ENCODE data around the gene MINK1. TPM values are rescaled to one million over a fixed set of nuclear protein-coding genes. Genes with fewer than 3 reads are reported as not detected.

Gene MINK1
- total RNA-seq, 4 donors from 2014 or later = 128 to 406 (median 181) TPM

GRCh38 chr17:4944554-4945175, 111.5 kb downstream of the MINK1 start:
- no peaks in the 10 kb centered on the region for H3K27me3 ChIP-seq
- in situ Hi-C loops (cut with MboI; ENCODE audit: low pct_ligation_motif_present in 1 of 4, low pct_unique_long_range_greater_than_20kb in 1 of 4, low sequenced_read_pairs in 3 of 4) (no loop called here), intact Hi-C loops (cut with DNase I; ENCODE audit: low total_unique reads) (no loop called here)
- H3K4me3 ChIP-seq = no peak overlapping the region
- peak overlapping the region; percentile 95 to 100 (median 100) for H3K27ac ChIP-seq
- TF ChIP-seq EP300 (IDR thresholded peaks at IDR 0.05; ENCODE audit: low read depth) = no peak
- TF ChIP-seq POLR2AphosphoS5 (IDR thresholded peaks at IDR 0.05) = no peak
- TF ChIP-seq CTCF (IDR thresholded peaks at IDR 0.05) = no peak
- no peak for TF ChIP-seq POLR2A (IDR thresholded peaks at IDR 0.05)
- 40 to 45% methylated on average over 4 to 8 of the region's 8 CpGs for WGBS, 2 donors (ENCODE audit: low coverage in 1 of 2)
- peaks cover 34 to 64% (median 41%) of the 10 kb centered on the region in 4 donors for H3K4me1 ChIP-seq
- peaks cover 0 to 6% (median 0%) of the 10 kb centered on the region in 4 donors for H3K36me3 ChIP-seq
- DNase-seq = no peak
- no peaks in the 10 kb centered on the region for H3K9me3 ChIP-seq

GRCh38 chr17:4945176-4945943, 112.2 kb downstream of the MINK1 start:
- H3K27ac ChIP-seq = peak overlapping the region; percentile 95 to 100 (median 100)
- intact Hi-C loops (cut with DNase I; ENCODE audit: low total_unique reads) = no loop called here
- peaks cover 34 to 67% (median 45%) of the 10 kb centered on the region in 4 donors for H3K4me1 ChIP-seq
- H3K9me3 ChIP-seq = no peaks in the 10 kb centered on the region
- TF ChIP-seq POLR2AphosphoS5 (IDR thresholded peaks at IDR 0.05) (peak; percentile 54 to 83 (median 75)), EP300 (IDR thresholded peaks at IDR 0.05; ENCODE audit: low read depth) (no peak)
- no peaks in the 10 kb centered on the region for H3K27me3 ChIP-seq
- peaks cover 0 to 6% (median 0%) of the 10 kb centered on the region in 4 donors for H3K36me3 ChIP-seq
- DNase-seq = peak; percentile 88
- peak overlapping the region in 2 of 4 donors; percentile 77 to 92 for H3K4me3 ChIP-seq
- in situ Hi-C loops (cut with MboI; ENCODE audit: low pct_ligation_motif_present in 1 of 4, low pct_unique_long_range_greater_than_20kb in 1 of 4, low sequenced_read_pairs in 3 of 4) = no loop called here
- WGBS, 2 donors (ENCODE audit: low coverage in 1 of 2) = 31 to 38% methylated on average over 4 to 7 of the region's 7 CpGs

GRCh38 chr17:4945944-4946280, 112.8 kb downstream of the MINK1 start:
- no peaks in the 10 kb centered on the region for H3K27me3 ChIP-seq
- DNase-seq = no peak
- 0 to 23% methylated on average over 1 to 4 of the region's 4 CpGs for WGBS, 2 donors (ENCODE audit: low coverage in 1 of 2)
- intact Hi-C loops (cut with DNase I; ENCODE audit: low total_unique reads) = no loop called here
- H3K27ac ChIP-seq = peak overlapping the region; percentile 95 to 100 (median 100)
- no peaks in the 10 kb centered on the region for H3K9me3 ChIP-seq
- peaks cover 39 to 71% (median 47%) of the 10 kb centered on the region in 4 donors for H3K4me1 ChIP-seq
- TF ChIP-seq POLR2A (IDR thresholded peaks at IDR 0.05) (no peak), CTCF (IDR thresholded peaks at IDR 0.05) (no peak)
- in situ Hi-C loops (cut with MboI; ENCODE audit: low pct_ligation_motif_present in 1 of 4, low pct_unique_long_range_greater_than_20kb in 1 of 4, low sequenced_read_pairs in 3 of 4) = no loop called here
- peak overlapping the region in 2 of 4 donors; percentile 77 to 92 for H3K4me3 ChIP-seq
- H3K36me3 ChIP-seq = peaks cover 0 to 6% (median 0%) of the 10 kb centered on the region in 4 donors

GRCh38 chr17:4946312-4946976, 113.3 kb downstream of the MINK1 start:
- in situ Hi-C loops (cut with MboI; ENCODE audit: low pct_ligation_motif_present in 1 of 4, low pct_unique_long_range_greater_than_20kb in 1 of 4, low sequenced_read_pairs in 3 of 4) = no loop called here
- H3K36me3 ChIP-seq = peaks cover 0 to 6% (median 0%) of the 10 kb centered on the region in 4 donors
- TF ChIP-seq POLR2A (IDR thresholded peaks at IDR 0.05) = peak; percentile 17
- no peak for TF ChIP-seq CTCF (IDR thresholded peaks at IDR 0.05)
- TF ChIP-seq EP300 (IDR thresholded peaks at IDR 0.05; ENCODE audit: low read depth) = no peak
- H3K27me3 ChIP-seq = no peaks in the 10 kb centered on the region
- H3K4me3 ChIP-seq = peak overlapping the region; percentile 52 to 100 (median 84)
- WGBS, 2 donors (ENCODE audit: low coverage in 1 of 2) = 16 to 40% methylated on average over 4 to 16 of the region's 16 CpGs
- peaks cover 36 to 69% (median 45%) of the 10 kb centered on the region in 4 donors for H3K4me1 ChIP-seq
- H3K27ac ChIP-seq = peak overlapping the region; percentile 95 to 100 (median 100)
- intact Hi-C loops (cut with DNase I; ENCODE audit: low total_unique reads) = no loop called here
- DNase-seq = no peak
- H3K9me3 ChIP-seq = no peaks in the 10 kb centered on the region

All from transverse colon (tissue), 4 donors.